Spleen (tissue), 11 donors: ENCODE results near the gene LRRC4C. TPM values are rescaled to one million over a fixed set of nuclear protein-coding genes. Genes with fewer than 3 reads are reported as not detected.

ENCODE experiments used
- DNase-seq: peaks from one replicate; pipeline ENCODE4 v3.0.0-alpha.2; 2020
- H3K27ac ChIP-seq, 8 donors: fragments of 200-600 bp; sonication (generic) in 7 of 8; 1 replicate in 4 of 8; 2 replicates in 4 of 8; pipeline versions ENCODE4 v1.5.0 to v1.8.0; 2016 to 2021; ENCODE audit warnings: inconsistent platforms in 4 of 8, mild to moderate bottlenecking in 4 of 8, moderate library complexity in 1 of 8
- H3K27me3 ChIP-seq, 7 donors: fragments of 200-600 bp; sonication (generic) in 6 of 7; replicated peaks in 1 of 7; 1 replicate in 4 of 7; 2 replicates in 3 of 7; pipeline versions ENCODE4 v1.5.0 to v1.8.0; 2016 to 2021; ENCODE audit warnings: inconsistent platforms in 3 of 7, mild to moderate bottlenecking in 1 of 7
- H3K36me3 ChIP-seq, 6 donors: fragments of 200-600 bp; sonication (generic) in 5 of 6; 1 replicate in 4 of 6; 2 replicates in 2 of 6; pipeline versions ENCODE4 v1.5.0 to v1.8.0; 2016 to 2021; ENCODE audit warnings: inconsistent platforms in 2 of 6
- H3K4me1 ChIP-seq, 6 donors: fragments of 200-600 bp; sonication (generic) in 5 of 6; 1 replicate in 3 of 6; 2 replicates in 3 of 6; pipeline versions ENCODE4 v1.5.0 to v1.8.0; 2016 to 2021; ENCODE audit warnings: inconsistent platforms in 3 of 6
- H3K4me3 ChIP-seq, 8 donors: fragments of 200-600 bp; sonication (generic) in 7 of 8; 1 replicate in 4 of 8; 2 replicates in 4 of 8; pipeline versions ENCODE4 v1.5.0 to v1.8.0; 2016 to 2021; ENCODE audit warnings: inconsistent platforms in 4 of 8, mild to moderate bottlenecking in 4 of 8, moderate library complexity in 2 of 8
- H3K9me3 ChIP-seq, 8 donors: fragments of 200-600 bp; sonication (generic) in 7 of 8; 1 replicate in 4 of 8; 2 replicates in 4 of 8; pipeline versions ENCODE4 v1.5.0 to v1.8.0; 2016 to 2021; ENCODE audit warnings: inconsistent platforms in 4 of 8
- CTCF ChIP-seq, 11 experiments: fragments of 200-600 bp in 7 of 11; fragments of 450-650 bp in 4 of 11; sonication (generic) in 4 of 11; IDR thresholded peaks in 8 of 11; conservative IDR thresholded peaks in 3 of 11; 1 replicate in 7 of 11; 2 replicates in 4 of 11; pipeline versions ENCODE4 v1.4.0 to v1.8.0; 2016 to 2021; ENCODE audit warnings: antibody characterized with exemption in 11 of 11, inconsistent platforms in 4 of 11, mild to moderate bottlenecking in 1 of 11
- POLR2A ChIP-seq, 3 donors: fragments of 450-650 bp; IDR thresholded peaks; one replicate each; pipeline ENCODE4 v1.5.1; 2017; ENCODE audit warnings: antibody characterized with exemption in 3 of 3, mild to moderate bottlenecking in 1 of 3
- POLR2AphosphoS5 ChIP-seq, 3 donors: sonication (generic); formaldehyde crosslinking; IDR thresholded peaks; one replicate each; pipeline ENCODE4 v1.5.1; 2017; ENCODE audit warnings: antibody characterized with exemption in 3 of 3
- WGBS, 5 donors: extraction: QIAGEN DNeasy Blood & Tissue Kit in 3 of 5; methylation state at CpG; one replicate each; pipeline versions ENCODE4 v1.1.5 to v1.1.7; 2013 to 2018; 5-methylcytosine and 5-hydroxymethylcytosine counted together
- intact Hi-C: fragments of 100-400 bp; cut with DNase I; formaldehyde crosslinking; loops from one replicate; pipeline ENCODE4 v1.15.0; 2023; ENCODE audit warnings: low total_unique reads
- polyA plus RNA-seq, 3 donors: library from polyadenylated mRNA; stranded (reverse); fragments of 200-250 nt; gene quantifications; one replicate each; pipeline ENCODE4 v1.2.1, GENCODE V29; 2013
- total RNA-seq, 7 donors: library from RNA; depleted of rRNA in 3 of 7; stranded (reverse); fragments of >200 nt in 3 of 7; fragmentation: NEBNext Ultra II Directional in 4 of 7; extraction: Animal tissue kit (Norgen Biotek cat#: 25700) in 4 of 7; gene quantifications; one replicate each; pipeline versions ENCODE4 v1.1.0 to v1.2.1, GENCODE V29; 2016 to 2021
- donor health status: healthy with polysubstance abuse.
- donor health status: DM: no; HTN: no; CAD: no; lungs with moderate emphysema.
- donor health status: DM: no; HTN: no; CAD: no.
- donor health status: Bipolar disorder and iron deficiency.
- donor health status: healthy.
- donor health status: DM: no; HTN: no; CAD: no.
- donor health status: DM: yes; HTN: yes; CAD: no.

Gene LRRC4C
- total and polyA plus RNA-seq, 10 donors: 0.15 to 8.9 (median 1.9) TPM

- no peak for DNase-seq
- no peaks in the 10 kb centered on the region for H3K4me1 ChIP-seq
- no peak for TF ChIP-seq CTCF (IDR thresholded peaks at IDR 0.05 in 8 of 11, conservative IDR thresholded peaks at IDR 0.05 in 3 of 11)
- no peak for TF ChIP-seq POLR2A (IDR thresholded peaks at IDR 0.05)
- no peak for TF ChIP-seq POLR2AphosphoS5 (IDR thresholded peaks at IDR 0.05)
- H3K27ac ChIP-seq: no peak overlapping the region
- no peaks in the 10 kb centered on the region for H3K36me3 ChIP-seq
- 70 to 84% (median 79%) methylated on average over 4 of the region's 4 CpGs for WGBS, 5 donors
- intact Hi-C loops: no loop called here
- no peak overlapping the region for H3K4me3 ChIP-seq
- H3K9me3 ChIP-seq: peaks cover 0 to 7% (median 0%) of the 10 kb centered on the region in 8 donors
- no peaks in the 10 kb centered on the region for H3K27me3 ChIP-seq
Measured at GRCh38 chr11:41328324-41328723, 131.1 kb downstream of the LRRC4C start.

DNA sequence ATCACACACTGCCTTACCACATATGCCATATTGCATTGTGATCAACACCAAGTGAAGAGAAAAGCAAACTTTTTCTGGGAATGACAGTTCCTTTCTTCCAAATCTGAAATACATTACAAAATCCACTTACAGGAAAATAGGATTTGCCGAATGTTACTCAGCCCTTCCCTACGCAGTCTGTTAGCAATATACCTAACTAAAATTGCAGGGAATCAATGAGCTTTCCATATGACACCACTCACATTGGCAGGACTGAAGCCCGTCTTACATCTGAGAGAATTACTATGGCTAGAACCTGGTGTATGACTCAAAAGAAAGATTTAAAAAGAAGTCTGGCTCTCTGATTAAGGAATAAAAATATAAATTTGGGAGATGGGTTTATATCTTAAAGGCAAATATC lies 136.0 kb downstream of the LRRC4C start:
- DNase-seq: no peak
- peaks cover 0 to 8% (median 0%) of the 10 kb centered on the region in 8 donors for H3K9me3 ChIP-seq
- no peak for TF ChIP-seq POLR2A (IDR thresholded peaks at IDR 0.05)
- TF ChIP-seq POLR2AphosphoS5 (IDR thresholded peaks at IDR 0.05): no peak
- no peak for TF ChIP-seq CTCF (IDR thresholded peaks at IDR 0.05 in 8 of 11, conservative IDR thresholded peaks at IDR 0.05 in 3 of 11)
- intact Hi-C loops: no loop called here
- H3K4me3 ChIP-seq: no peak overlapping the region
- 86 to 96% (median 90%) methylated on average over 3 of the region's 3 CpGs for WGBS, 5 donors
- H3K36me3 ChIP-seq: no peaks in the 10 kb centered on the region
- no peaks in the 10 kb centered on the region for H3K27me3 ChIP-seq
- H3K4me1 ChIP-seq: no peaks in the 10 kb centered on the region
- no peak overlapping the region for H3K27ac ChIP-seq

GRCh38 chr11:41320653-41321052 lies 138.8 kb downstream of the LRRC4C start:
- intact Hi-C loops: no loop called here
- peaks cover 0 to 8% (median 0%) of the 10 kb centered on the region in 8 donors for H3K9me3 ChIP-seq
- no peaks in the 10 kb centered on the region for H3K36me3 ChIP-seq
- H3K4me1 ChIP-seq: no peaks in the 10 kb centered on the region
- H3K4me3 ChIP-seq: no peak overlapping the region
- no peak for DNase-seq
- no peak overlapping the region for H3K27ac ChIP-seq
- H3K27me3 ChIP-seq: no peaks in the 10 kb centered on the region
- WGBS, 5 donors: 66 to 87% (median 77%) methylated on average over 1 of the region's 1 CpG
- no peak for TF ChIP-seq POLR2AphosphoS5 (IDR thresholded peaks at IDR 0.05)
- TF ChIP-seq CTCF (IDR thresholded peaks at IDR 0.05 in 8 of 11, conservative IDR thresholded peaks at IDR 0.05 in 3 of 11): no peak
- no peak for TF ChIP-seq POLR2A (IDR thresholded peaks at IDR 0.05)

DNA sequence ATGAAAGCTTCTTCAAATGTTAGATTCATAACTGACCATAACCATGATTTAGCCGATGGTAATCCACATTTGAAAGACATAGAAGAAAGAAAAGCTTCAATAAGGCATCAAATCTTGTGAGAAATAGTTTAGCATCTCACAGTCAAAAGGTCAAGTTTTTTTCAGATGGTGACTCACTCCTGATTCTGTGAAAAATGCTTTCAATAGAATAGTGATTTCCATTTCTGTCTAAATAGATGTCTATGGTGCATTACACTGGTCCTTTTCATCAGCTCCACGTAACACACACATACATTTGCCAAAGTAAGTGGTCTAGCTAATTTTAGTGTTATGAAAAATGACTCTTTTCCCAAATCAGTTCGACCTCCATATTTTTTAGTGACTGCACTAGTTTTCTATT lies 139.2 kb downstream of the LRRC4C start:
- Histone ChIP-seq H3K9me3 (peaks cover 0 to 8% (median 0%) of the 10 kb centered on the region in 8 donors), H3K27me3 (no peaks in the 10 kb centered on the region), H3K27ac (no peak overlapping the region), H3K4me3 (no peak overlapping the region), H3K4me1 (no peaks in the 10 kb centered on the region), H3K36me3 (no peaks in the 10 kb centered on the region)
- DNase-seq: no peak
- 58 to 68% (median 63%) methylated on average over 3 of the region's 3 CpGs for WGBS, 5 donors
- TF ChIP-seq CTCF (IDR thresholded peaks at IDR 0.05 in 8 of 11, conservative IDR thresholded peaks at IDR 0.05 in 3 of 11): no peak
- no peak for TF ChIP-seq POLR2AphosphoS5 (IDR thresholded peaks at IDR 0.05)
- TF ChIP-seq POLR2A (IDR thresholded peaks at IDR 0.05): no peak
- intact Hi-C loops: no loop called here
